GM15510 (cell line): Measurements from ENCODE around the gene SLC38A4.

Experiments
- POLR2A ChIP-seq: IDR thresholded peaks from 3 replicates; pipeline ENCODE4 v1.6.1; 2011; ENCODE audit warnings: borderline replicate concordance; ENCODE audit not compliant: insufficient read length; ENCODE audit errors: extremely low read depth

SLC38A4 gene

GRCh38 chr12:46787496-46788055, 38.2 kb downstream of the SLC38A4 start:
- TF ChIP-seq POLR2A: no peak

GRCh38 chr12:46786774-46787173, 39.0 kb downstream of the SLC38A4 start:
- TF ChIP-seq POLR2A: no peak

- no peak for TF ChIP-seq POLR2A
These were observed 40.4 kb downstream of the SLC38A4 start for GRCh38 chr12:46785382-46785781.

- TF ChIP-seq POLR2A: no peak
These were observed 41.9 kb downstream of the SLC38A4 start for GRCh38 chr12:46783871-46784270.

GRCh38 chr12:46779879-46780278, 45.9 kb downstream of the SLC38A4 start:
- no peak for TF ChIP-seq POLR2A

- TF ChIP-seq POLR2A: no peak
These were observed 46.7 kb downstream of the SLC38A4 start for GRCh38 chr12:46779063-46779462.

GRCh38 chr12:46778415-46778814, 47.4 kb downstream of the SLC38A4 start:
- TF ChIP-seq POLR2A: no peak

GRCh38 chr12:46777587-46777986, 48.2 kb downstream of the SLC38A4 start:
- TF ChIP-seq POLR2A: no peak

GRCh38 chr12:46775796-46776195, 50.0 kb downstream of the SLC38A4 start:
- no peak for TF ChIP-seq POLR2A

GRCh38 chr12:46774322-46774633, 51.5 kb downstream of the SLC38A4 start:
- no peak for TF ChIP-seq POLR2A

- TF ChIP-seq POLR2A: no peak
These were observed 52.0 kb downstream of the SLC38A4 start for GRCh38 chr12:46773586-46774321.

GRCh38 chr12:46771268-46771827, 54.4 kb downstream of the SLC38A4 start:
- no peak for TF ChIP-seq POLR2A

GRCh38 chr12:46770501-46771183, 55.2 kb downstream of the SLC38A4 start:
- TF ChIP-seq POLR2A: no peak

- no peak for TF ChIP-seq POLR2A
These were observed 61.8 kb downstream of the SLC38A4 start for GRCh38 chr12:46764005-46764404.

- TF ChIP-seq POLR2A: no peak
These were observed 62.6 kb downstream of the SLC38A4 start for GRCh38 chr12:46763230-46763629.

- no peak for TF ChIP-seq POLR2A
These were observed 71.2 kb downstream of the SLC38A4 start for GRCh38 chr12:46754550-46754949.

GRCh38 chr12:46752396-46752795, 73.4 kb downstream of the SLC38A4 start:
- no peak for TF ChIP-seq POLR2A

GRCh38 chr12:46751173-46751572, 74.6 kb downstream of the SLC38A4 start:
- no peak for TF ChIP-seq POLR2A
